Activated naive CD8-positive, alpha-beta T cell treated with anti-CD3 and anti-CD28 coated beads, Interleukin-2, amount 10 ng/mL, durations not matched to agents 7 days and 5 days (primary cell): ENCODE data around the gene PHKG1. TPM values are rescaled to one million over a fixed set of nuclear protein-coding genes. Genes with fewer than 3 reads are reported as not detected.
"Not testable (repeated sequence)": the region's sequence is repeated elsewhere in the genome, so short reads cannot be mapped to it uniquely, and the experiment has no call there.

ENCODE experiments used
- ATAC-seq: fragments of 150-1000 bp; cut with Tn5 transposase; one replicate; pipeline ENCODE4 v1.10.0; 2021; ENCODE audit warnings: low read depth, moderate library complexity
- POLR2A ChIA-PET: fragments of 350-600 bp; sonication (Branson Sonifier 250); formaldehyde crosslinking; loops from one replicate; lab custom pipeline; 2021; ENCODE audit warnings: antibody characterized with exemption; lab: Charles Lee
- DNase-seq: peaks from one replicate; pipeline ENCODE4 v3.0.0; 2021
- H3K27ac Mint-ChIP-seq: one replicate; pipeline ENCODE4 v1.8.0; 2022; ENCODE audit warnings: mild to moderate bottlenecking, mixed read lengths
- H3K27me3 Mint-ChIP-seq: one replicate; pipeline ENCODE4 v1.8.0; 2022; ENCODE audit warnings: mild to moderate bottlenecking, moderate library complexity, mixed read lengths
- H3K36me3 Mint-ChIP-seq: one replicate; pipeline ENCODE4 v1.8.0; 2021; ENCODE audit warnings: mild to moderate bottlenecking, mixed read lengths
- H3K4me1 Mint-ChIP-seq: one replicate; pipeline ENCODE4 v1.8.0; 2021; ENCODE audit warnings: mixed read lengths
- H3K4me3 Mint-ChIP-seq: one replicate; pipeline ENCODE4 v1.8.0; 2022; ENCODE audit warnings: mild to moderate bottlenecking, moderate library complexity, mixed read lengths
- H3K9me3 Mint-ChIP-seq: one replicate; pipeline ENCODE4 v1.8.0; 2021; ENCODE audit warnings: mixed read lengths
- total RNA-seq, 2 experiments: library from RNA; stranded (reverse); gene quantifications; one replicate each; pipeline ENCODE4 v1.2.3, GENCODE V29; 2021

PHKG1 gene
- total RNA-seq, 2 experiments from 2014 or later, result 2.3 to 2.4 TPM

DNA sequence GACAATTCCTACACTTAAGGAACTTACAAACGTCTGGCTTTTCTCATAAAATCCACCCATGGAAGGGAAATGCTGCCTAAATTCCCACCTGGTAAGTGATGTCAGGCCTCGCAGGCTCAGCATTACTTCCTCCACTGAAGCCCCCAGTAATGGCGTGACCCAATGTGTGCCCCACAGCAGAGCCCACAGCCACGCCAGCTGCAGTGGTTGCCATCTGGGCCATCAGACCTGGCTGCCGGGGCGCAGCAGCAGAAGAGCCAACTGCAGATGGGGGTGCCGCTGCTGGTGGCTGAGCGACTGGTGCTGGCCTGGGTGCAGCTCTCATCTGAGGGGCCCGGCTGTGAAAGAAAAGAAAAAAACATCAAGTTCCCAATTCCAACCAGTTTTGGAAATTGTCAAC lies 11.4 kb upstream of the PHKG1 start:
- H3K9me3 Mint-ChIP-seq, H3K4me3 Mint-ChIP-seq, H3K27me3 Mint-ChIP-seq, DNase-seq, POLR2A ChIA-PET, ATAC-seq, H3K27ac Mint-ChIP-seq: not testable (repeated sequence)
- peaks cover 36% of the 10 kb centered on the region for H3K36me3 Mint-ChIP-seq
- H3K4me1 Mint-ChIP-seq, result peaks cover 20% of the 10 kb centered on the region

GRCh38 chr7:56099653-56100052 lies 6.9 kb upstream of the PHKG1 start:
- H3K4me3 Mint-ChIP-seq, result no peak overlapping the region
- no peak for ATAC-seq
- no peaks in the 10 kb centered on the region for H3K9me3 Mint-ChIP-seq
- DNase-seq, result no peak
- H3K27me3 Mint-ChIP-seq, result no peaks in the 10 kb centered on the region
- POLR2A ChIA-PET, result no interaction called here
- peaks cover 7% of the 10 kb centered on the region for H3K4me1 Mint-ChIP-seq
- H3K36me3 Mint-ChIP-seq, result peaks cover 28% of the 10 kb centered on the region
- H3K27ac Mint-ChIP-seq, result no peak overlapping the region

GRCh38 chr7:56098187-56099008 lies 5.6 kb upstream of the PHKG1 start:
- ATAC-seq, H3K4me1 Mint-ChIP-seq: not testable (repeated sequence)
- POLR2A ChIA-PET, result interaction anchor here (0.7 to 1.1 kb wide), 2 partner anchors 47 to 440 kb away, joined by 3 read pairs; partner anchors contain the start of genes CCT6A and PSPH

DNA sequence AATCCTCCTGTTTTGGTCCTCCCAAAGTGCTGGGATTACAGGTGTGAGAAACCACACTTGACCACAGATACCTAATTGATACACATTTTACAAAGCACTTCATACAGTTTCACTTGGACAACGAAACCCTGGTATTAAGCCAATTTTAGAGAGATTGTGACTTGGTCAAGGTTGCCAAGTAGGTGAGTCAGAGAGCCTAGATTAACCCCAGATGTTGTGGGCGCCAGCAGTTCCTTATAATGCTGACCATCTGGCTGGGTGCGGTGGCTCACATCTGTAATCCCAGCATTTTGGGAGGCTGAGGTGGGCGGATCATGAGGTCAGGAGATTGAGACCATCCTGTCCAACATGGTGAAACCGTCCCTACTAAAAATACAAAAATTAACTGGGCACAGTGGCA lies 4.9 kb upstream of the PHKG1 start:
- Mint-ChIP-seq H3K4me1 (peaks cover 3% of the 10 kb centered on the region), H3K36me3 (peaks cover 23% of the 10 kb centered on the region), H3K27me3 (no peaks in the 10 kb centered on the region), H3K9me3 (no peaks in the 10 kb centered on the region), H3K4me3 (no peak overlapping the region), H3K27ac (no peak overlapping the region)
- ATAC-seq (no peak), DNase-seq (no peak)
- POLR2A ChIA-PET, result interaction anchor here (1.1 kb wide), 1 partner anchor 46 kb away, joined by 3 read pairs; the partner anchor contains the start of genes CCT6A and PSPH

More at GRCh38 chr7:56098187-56099008, 5.6 kb upstream of the PHKG1 start:
- H3K36me3 Mint-ChIP-seq, result peaks cover 25% of the 10 kb centered on the region
- DNase-seq, H3K9me3 Mint-ChIP-seq, H3K27me3 Mint-ChIP-seq, H3K27ac Mint-ChIP-seq, H3K4me3 Mint-ChIP-seq: not testable (repeated sequence)

- POLR2A ChIA-PET, result interaction anchor here (1.0 kb wide), 1 partner anchor 28 kb away, joined by 6 read pairs; the partner anchor contains the start of gene SUMF2
- not testable (repeated sequence) for H3K4me3 Mint-ChIP-seq, ATAC-seq, H3K27me3 Mint-ChIP-seq, H3K27ac Mint-ChIP-seq, H3K9me3 Mint-ChIP-seq, H3K36me3 Mint-ChIP-seq, DNase-seq, H3K4me1 Mint-ChIP-seq
Observed at GRCh38 chr7:56092388-56092787, 364 bp downstream of the PHKG1 start.

DNA sequence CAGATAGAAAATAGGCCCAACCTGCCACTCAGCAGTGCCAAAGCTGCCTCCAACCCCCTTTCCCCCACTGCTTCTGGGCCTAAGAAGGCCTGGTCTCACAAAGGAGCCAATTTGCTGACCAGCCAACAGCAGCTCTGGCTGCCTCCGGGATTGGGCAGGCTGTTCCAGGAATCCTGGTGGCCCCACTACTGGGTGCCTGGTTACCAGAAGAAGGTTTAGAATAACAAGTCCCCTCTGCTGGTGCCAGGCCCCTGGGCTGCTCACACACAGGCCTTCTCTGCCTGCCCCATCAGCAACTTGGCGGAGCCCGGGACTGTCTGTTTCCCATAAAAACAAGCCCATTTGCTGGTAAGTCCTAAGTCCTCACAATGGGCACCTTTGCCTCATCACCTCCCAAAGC lies 1.2 kb downstream of the PHKG1 start:
- Mint-ChIP-seq H3K36me3 (peaks cover 7% of the 10 kb centered on the region), H3K27ac (no peak overlapping the region), H3K4me3 (no peak overlapping the region), H3K9me3 (no peaks in the 10 kb centered on the region), H3K27me3 (no peaks in the 10 kb centered on the region), H3K4me1 (peaks cover 3% of the 10 kb centered on the region)
- DNase-seq (no peak), ATAC-seq (no peak)
- POLR2A ChIA-PET, result no interaction called here

DNA sequence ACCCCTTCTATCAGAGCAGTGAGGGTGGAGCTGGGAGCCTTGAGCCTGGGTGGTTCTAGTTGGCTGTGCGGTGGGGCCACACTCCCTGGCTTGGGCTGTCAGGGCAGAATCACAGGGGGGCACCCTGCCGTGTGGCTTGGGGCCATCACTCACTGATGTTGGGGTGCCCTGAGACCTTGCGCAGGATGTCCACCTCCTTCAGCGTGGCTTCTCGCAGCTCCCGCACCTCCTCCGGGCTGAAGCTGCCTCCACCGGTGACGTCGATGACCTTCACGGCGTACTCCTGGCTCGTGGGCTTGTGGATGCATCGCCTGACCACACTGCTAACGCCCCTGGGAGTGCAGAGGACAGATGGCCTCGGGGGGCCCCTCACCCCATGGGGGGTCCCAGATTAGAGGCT lies 5.3 kb downstream of the PHKG1 start:
- no peak overlapping the region for H3K4me3 Mint-ChIP-seq
- POLR2A ChIA-PET, result interaction anchor here (0.7 kb wide), 1 partner anchor 123 kb away, joined by 5 read pairs; no protein-coding TSS in a partner anchor
- no peaks in the 10 kb centered on the region for H3K4me1 Mint-ChIP-seq
- ATAC-seq (no peak), DNase-seq (no peak)
- no peaks in the 10 kb centered on the region for H3K9me3 Mint-ChIP-seq
- H3K27ac Mint-ChIP-seq, result no peak overlapping the region
- peaks cover 4% of the 10 kb centered on the region for H3K36me3 Mint-ChIP-seq
- H3K27me3 Mint-ChIP-seq, result no peaks in the 10 kb centered on the region

- Mint-ChIP-seq H3K4me3 (no peak overlapping the region), H3K27ac (no peak overlapping the region), H3K4me1 (no peaks in the 10 kb centered on the region), H3K36me3 (peaks cover 4% of the 10 kb centered on the region), H3K27me3 (no peaks in the 10 kb centered on the region), H3K9me3 (no peaks in the 10 kb centered on the region)
- ATAC-seq (no peak), DNase-seq (no peak)
- POLR2A ChIA-PET, result no interaction called here
Observed at GRCh38 chr7:56086761-56087160, 6.0 kb downstream of the PHKG1 start.

GRCh38 chr7:56083150-56083785 lies 9.5 kb downstream of the PHKG1 start:
- H3K4me1 Mint-ChIP-seq, result no peaks in the 10 kb centered on the region
- no peak overlapping the region for H3K4me3 Mint-ChIP-seq
- no peaks in the 10 kb centered on the region for H3K27me3 Mint-ChIP-seq
- no peaks in the 10 kb centered on the region for H3K9me3 Mint-ChIP-seq
- POLR2A ChIA-PET, result no interaction called here
- no peak overlapping the region for H3K27ac Mint-ChIP-seq
- DNase-seq (no peak), ATAC-seq (no peak)
- peaks cover 4% of the 10 kb centered on the region for H3K36me3 Mint-ChIP-seq

GRCh38 chr7:56081626-56082340 lies 11.0 kb downstream of the PHKG1 start:
- peaks cover 4% of the 10 kb centered on the region for H3K36me3 Mint-ChIP-seq
- no peaks in the 10 kb centered on the region for H3K27me3 Mint-ChIP-seq
- no peaks in the 10 kb centered on the region for H3K9me3 Mint-ChIP-seq
- H3K27ac Mint-ChIP-seq, result no peak overlapping the region
- DNase-seq (peak; percentile 20), ATAC-seq (no peak)
- H3K4me3 Mint-ChIP-seq, result no peak overlapping the region
- POLR2A ChIA-PET, result interaction anchor here (0.7 kb wide), 1 partner anchor 18 kb away, joined by 3 read pairs; the partner anchor contains the start of gene SUMF2
- no peaks in the 10 kb centered on the region for H3K4me1 Mint-ChIP-seq

GRCh38 chr7:56080726-56081435 lies 11.9 kb downstream of the PHKG1 start:
- H3K36me3 Mint-ChIP-seq, DNase-seq, ATAC-seq, H3K27me3 Mint-ChIP-seq, H3K9me3 Mint-ChIP-seq, H3K4me3 Mint-ChIP-seq, H3K4me1 Mint-ChIP-seq, H3K27ac Mint-ChIP-seq: not testable (repeated sequence)
- POLR2A ChIA-PET, result interaction anchor here (0.7 kb wide), 1 partner anchor 15 kb away, joined by 3 read pairs; no protein-coding TSS in a partner anchor

- POLR2A ChIA-PET, result interaction anchor here (0.7 kb wide), 1 partner anchor 14 kb away, joined by 3 read pairs; no protein-coding TSS in a partner anchor
- DNase-seq, result peak; percentile 8
- Mint-ChIP-seq H3K27me3 (no peaks in the 10 kb centered on the region), H3K36me3 (peaks cover 6% of the 10 kb centered on the region), H3K4me3 (no peak overlapping the region), H3K9me3 (no peaks in the 10 kb centered on the region), H3K27ac (no peak overlapping the region), H3K4me1 (no peaks in the 10 kb centered on the region)
- ATAC-seq, result no peak
Observed at GRCh38 chr7:56079450-56080185, 13.1 kb downstream of the PHKG1 start.
